ENCODE results near the gene MBTPS1. TPM values are rescaled to one million over a fixed set of nuclear protein-coding genes. Genes with fewer than 3 reads are reported as not detected.

Gene MBTPS1
- total and polyA plus RNA-seq, 4 donors = 21.1 to 65.0 (median 30.8) TPM

DNA sequence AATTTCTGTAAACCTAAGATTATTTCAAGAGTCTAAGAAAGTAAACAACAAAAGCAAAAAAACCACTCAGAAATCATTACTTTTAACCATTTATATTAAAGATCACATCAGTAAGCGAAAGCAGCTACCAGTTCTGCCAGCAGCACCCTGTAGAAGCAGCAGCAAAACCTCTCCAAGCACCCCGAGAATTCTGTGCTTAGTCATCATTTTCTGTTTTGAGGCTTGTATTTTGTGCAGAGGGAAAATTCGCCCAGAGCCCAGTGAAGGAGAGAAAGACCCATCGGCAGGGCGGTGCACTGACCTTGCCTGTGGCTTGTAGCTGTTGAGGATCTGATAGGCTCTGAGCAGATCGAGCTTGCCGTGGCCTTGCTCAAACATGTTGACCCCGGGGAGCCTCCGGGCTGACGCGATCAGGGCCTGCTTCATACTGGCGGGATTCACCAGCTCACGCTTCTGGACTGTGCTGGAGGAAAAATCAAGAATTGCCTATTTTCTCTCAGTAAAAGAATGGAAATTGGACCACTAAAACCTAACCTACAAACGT, 35.2 kb downstream of the MBTPS1 start (continued):
- TF ChIP-seq, protein P1, sequence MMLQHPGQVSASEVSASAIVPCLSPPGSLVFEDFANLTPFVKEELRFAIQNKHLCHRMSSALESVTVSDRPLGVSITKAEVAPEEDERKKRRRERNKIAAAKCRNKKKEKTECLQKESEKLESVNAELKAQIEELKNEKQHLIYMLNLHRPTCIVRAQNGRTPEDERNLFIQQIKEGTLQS (IDR thresholded peaks at IDR 0.05) = no peak

GRCh38 chr16:84080813-84081212, 35.9 kb downstream of the MBTPS1 start:
- no peak overlapping the region for H3K9ac ChIP-seq (ENCODE audit: low read depth in 1 of 2, low read length in 2 of 2)
- no peak overlapping the region for H3K27ac ChIP-seq (ENCODE audit: low read depth in 1 of 2, low read length in 2 of 2)
- no peaks in the 10 kb centered on the region for H3K4me1 ChIP-seq (ENCODE audit: control insufficient read depth in 4 of 4, insufficient read depth in 4 of 4, low read length in 3 of 4)
- no peak for DNase-seq (ENCODE audit: low spot score)
- H3K4me3 ChIP-seq (ENCODE audit: low read depth in 1 of 3, low read length in 3 of 3) = no peak overlapping the region
- WGBS = 88% methylated on average over 6 of the region's 6 CpGs
- no peaks in the 10 kb centered on the region for H3K9me3 ChIP-seq (ENCODE audit: control insufficient read depth in 4 of 4, low read length in 3 of 4)
- H3K27me3 ChIP-seq (ENCODE audit: control insufficient read depth in 4 of 4, insufficient read depth in 4 of 4, low read length in 3 of 4) = no peaks in the 10 kb centered on the region
- H3K36me3 ChIP-seq (ENCODE audit: control insufficient read depth in 4 of 4, insufficient read depth in 3 of 4, low read depth in 1 of 4, low read length in 3 of 4) = peaks cover 8 to 55% (median 34%) of the 10 kb centered on the region in 4 donors
- TF ChIP-seq NR2F2 (IDR thresholded peaks at IDR 0.05) = no peak

GRCh38 chr16:84080378-84080777, 36.4 kb downstream of the MBTPS1 start:
- H3K9ac ChIP-seq (ENCODE audit: low read depth in 1 of 2, low read length in 2 of 2) = no peak overlapping the region
- WGBS = 83% methylated on average over 8 of the region's 8 CpGs
- TF ChIP-seq, protein P2, sequence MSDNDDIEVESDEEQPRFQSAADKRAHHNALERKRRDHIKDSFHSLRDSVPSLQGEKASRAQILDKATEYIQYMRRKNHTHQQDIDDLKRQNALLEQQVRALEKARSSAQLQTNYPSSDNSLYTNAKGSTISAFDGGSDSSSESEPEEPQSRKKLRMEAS (IDR thresholded peaks at IDR 0.05) = no peak
- TF ChIP-seq FOXA2 (IDR thresholded peaks at IDR 0.05) (no peak), NR2F2 (IDR thresholded peaks at IDR 0.05) (no peak), YY1 (IDR thresholded peaks at IDR 0.05) (no peak), EGR1 (IDR thresholded peaks at IDR 0.05; ENCODE audit: low read depth in 2 of 2) (no peak), HNF4G (IDR thresholded peaks at IDR 0.05) (no peak), FOXA1 (IDR thresholded peaks at IDR 0.05) (no peak), JUND (IDR thresholded peaks at IDR 0.05) (no peak), REST (IDR thresholded peaks at IDR 0.05) (no peak), ZBTB33 (IDR thresholded peaks at IDR 0.05) (no peak), GABPA (IDR thresholded peaks at IDR 0.05 in 1 of 2, conservative IDR thresholded peaks at IDR 0.05 in 1 of 2) (no peak), TAF1 (conservative IDR thresholded peaks at IDR 0.05) (no peak), RXRA (IDR thresholded peaks at IDR 0.05) (no peak), RAD21 (IDR thresholded peaks at IDR 0.05) (no peak), HNF4A (conservative IDR thresholded peaks at IDR 0.05) (no peak), SP1 (IDR thresholded peaks at IDR 0.05) (no peak)
- TF ChIP-seq, protein P1 (IDR thresholded peaks at IDR 0.05) = no peak
- TF ChIP-seq, protein P3, sequence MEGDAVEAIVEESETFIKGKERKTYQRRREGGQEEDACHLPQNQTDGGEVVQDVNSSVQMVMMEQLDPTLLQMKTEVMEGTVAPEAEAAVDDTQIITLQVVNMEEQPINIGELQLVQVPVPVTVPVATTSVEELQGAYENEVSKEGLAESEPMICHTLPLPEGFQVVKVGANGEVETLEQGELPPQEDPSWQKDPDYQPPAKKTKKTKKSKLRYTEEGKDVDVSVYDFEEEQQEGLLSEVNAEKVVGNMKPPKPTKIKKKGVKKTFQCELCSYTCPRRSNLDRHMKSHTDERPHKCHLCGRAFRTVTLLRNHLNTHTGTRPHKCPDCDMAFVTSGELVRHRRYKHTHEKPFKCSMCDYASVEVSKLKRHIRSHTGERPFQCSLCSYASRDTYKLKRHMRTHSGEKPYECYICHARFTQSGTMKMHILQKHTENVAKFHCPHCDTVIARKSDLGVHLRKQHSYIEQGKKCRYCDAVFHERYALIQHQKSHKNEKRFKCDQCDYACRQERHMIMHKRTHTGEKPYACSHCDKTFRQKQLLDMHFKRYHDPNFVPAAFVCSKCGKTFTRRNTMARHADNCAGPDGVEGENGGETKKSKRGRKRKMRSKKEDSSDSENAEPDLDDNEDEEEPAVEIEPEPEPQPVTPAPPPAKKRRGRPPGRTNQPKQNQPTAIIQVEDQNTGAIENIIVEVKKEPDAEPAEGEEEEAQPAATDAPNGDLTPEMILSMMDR (IDR thresholded peaks at IDR 0.05; ENCODE audit: low read depth, low read length, missing input control) = no peak
- no peak overlapping the region for H3K4me3 ChIP-seq (ENCODE audit: low read depth in 1 of 3, low read length in 3 of 3)
- DNase-seq (ENCODE audit: low spot score) = no peak
- no peaks in the 10 kb centered on the region for H3K4me1 ChIP-seq (ENCODE audit: control insufficient read depth in 4 of 4, insufficient read depth in 4 of 4, low read length in 3 of 4)
- peaks cover 8 to 58% (median 35%) of the 10 kb centered on the region in 4 donors for H3K36me3 ChIP-seq (ENCODE audit: control insufficient read depth in 4 of 4, insufficient read depth in 3 of 4, low read depth in 1 of 4, low read length in 3 of 4)
- no peaks in the 10 kb centered on the region for H3K9me3 ChIP-seq (ENCODE audit: control insufficient read depth in 4 of 4, low read length in 3 of 4)
- H3K27me3 ChIP-seq (ENCODE audit: control insufficient read depth in 4 of 4, insufficient read depth in 4 of 4, low read length in 3 of 4) = no peaks in the 10 kb centered on the region
- no peak overlapping the region for H3K27ac ChIP-seq (ENCODE audit: low read depth in 1 of 2, low read length in 2 of 2)

Data from liver (tissue), 9 donors.